ENCODE results near the gene KIF19. TPM values are rescaled to one million over a fixed set of nuclear protein-coding genes. Genes with fewer than 3 reads are reported as not detected.

KIF19 gene
- total RNA-seq, 3 donors from 2014 or later: 0.73 to 7.4 (median 2.4) TPM

GRCh38 chr17:74367206-74367605, 41.2 kb downstream of the KIF19 start, which contains the start of gene GPR142:
GPR142 (plus strand) TSS chr17:74367506; CDS start chr17:74369541, 2,035 bp downstream.
- no peak for TF ChIP-seq CTCF (IDR thresholded peaks at IDR 0.05)
- no peaks in the 10 kb centered on the region for H3K9me3 ChIP-seq
- DNase-seq: no peak
- no peak for ATAC-seq
- no peak within 1 kb of the TSS for H3K4me3 ChIP-seq
- intact Hi-C loops (cut with DNase I, micrococcal nuclease): no loop called here
- H3K36me3 ChIP-seq (ENCODE audit: low read depth): no peaks in the 10 kb centered on the region
- peaks cover 7% of the 10 kb centered on the region for H3K4me1 ChIP-seq (ENCODE audit: low read depth)

DNA sequence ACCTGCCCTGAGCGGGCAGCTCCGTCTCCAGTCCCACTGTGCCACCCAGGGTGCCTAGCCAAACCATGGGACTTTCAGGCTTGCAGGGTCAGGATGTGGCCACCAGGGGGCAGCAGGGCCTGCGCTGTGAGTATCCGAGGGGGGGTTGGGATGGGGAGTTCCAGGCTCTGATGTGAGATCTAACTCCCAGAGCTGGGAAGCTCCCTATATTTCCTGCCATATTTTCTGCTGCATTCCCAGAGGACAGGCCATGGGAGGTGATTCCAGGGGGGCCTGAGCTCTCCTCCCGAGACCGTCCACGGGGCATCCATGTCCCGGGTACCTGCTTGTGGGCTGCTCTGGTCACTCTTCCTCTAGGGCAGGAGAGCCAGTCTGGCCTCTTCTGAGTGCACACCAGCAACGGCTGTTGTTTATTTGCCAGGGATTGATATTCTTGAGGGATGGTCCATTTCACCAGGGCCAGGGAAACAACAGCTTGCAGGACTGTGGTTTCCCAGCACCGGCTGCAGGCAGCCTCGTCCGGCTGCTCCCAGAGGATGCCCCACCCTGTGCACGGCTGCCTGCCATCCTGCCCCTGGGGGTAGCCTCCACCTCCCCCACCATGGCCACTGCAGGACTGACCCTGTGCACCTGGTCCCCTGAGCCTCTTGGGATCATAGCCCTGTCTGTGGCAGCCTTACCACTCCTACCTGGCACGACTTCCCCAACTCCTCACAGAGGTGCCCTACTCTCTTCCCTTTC, 42.5 kb downstream of the KIF19 start:
- DNase-seq: peak in 2 of 3 donors; percentile 84 to 88
- peak; percentile 92 for ATAC-seq
- intact Hi-C loops (cut with DNase I, micrococcal nuclease): no loop called here
- peak; percentile 75 for TF ChIP-seq CTCF (IDR thresholded peaks at IDR 0.05)
- Histone ChIP-seq H3K36me3 (ENCODE audit: low read depth) (no peaks in the 10 kb centered on the region), H3K4me3 (no peak overlapping the region), H3K9me3 (no peaks in the 10 kb centered on the region), H3K4me1 (ENCODE audit: low read depth) (peaks cover 9% of the 10 kb centered on the region)

GRCh38 chr17:74369221-74369620, 43.2 kb downstream of the KIF19 start:
- intact Hi-C loops (cut with DNase I, micrococcal nuclease): no loop called here
- Histone ChIP-seq H3K36me3 (ENCODE audit: low read depth) (no peaks in the 10 kb centered on the region), H3K9me3 (no peaks in the 10 kb centered on the region), H3K4me3 (no peak overlapping the region), H3K4me1 (ENCODE audit: low read depth) (peaks cover 14% of the 10 kb centered on the region)
- TF ChIP-seq CTCF (IDR thresholded peaks at IDR 0.05): no peak
- ATAC-seq (peak; percentile 42), DNase-seq (peak in 2 of 3 donors; percentile 56 to 66)

DNA sequence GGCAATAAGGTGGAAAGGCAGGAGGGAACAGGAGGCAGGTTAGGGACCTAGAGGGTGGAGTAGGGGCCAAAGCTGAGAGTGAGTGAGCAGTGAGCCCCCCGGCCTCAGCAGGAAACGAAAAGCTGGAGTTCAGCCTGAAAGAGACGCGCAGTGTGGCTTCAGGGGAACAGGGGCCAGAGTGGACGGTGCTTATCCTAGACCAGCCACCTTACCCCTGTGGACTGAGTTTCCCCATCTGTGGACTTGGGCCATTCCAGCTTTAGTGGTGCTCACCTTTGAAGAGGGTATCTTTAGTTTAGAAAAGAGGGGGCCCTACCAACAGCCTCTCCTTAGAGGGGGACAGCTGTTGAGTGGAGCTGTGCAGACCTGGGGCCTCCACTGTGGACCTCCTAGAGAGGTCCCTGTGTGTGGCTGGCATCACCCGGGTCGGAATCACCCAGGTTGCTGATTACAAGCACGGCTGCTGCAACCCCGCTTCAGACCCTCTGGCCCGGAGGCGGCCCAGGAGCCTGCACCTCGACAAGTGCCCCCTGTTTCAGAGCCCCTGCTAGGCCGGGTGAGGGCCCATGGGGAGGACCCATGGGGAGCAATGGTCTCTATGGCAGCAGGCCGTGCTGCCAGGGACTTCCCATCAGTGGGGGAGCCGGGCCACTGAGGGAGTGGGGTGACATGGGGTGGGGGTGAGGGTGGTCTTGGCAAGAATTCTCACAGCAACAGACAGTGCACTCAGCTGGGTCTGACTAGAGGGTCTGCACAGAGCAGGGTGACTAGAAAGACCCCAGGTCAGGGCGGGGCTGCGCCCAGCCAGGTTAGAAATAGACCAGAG, 43.9 kb downstream of the KIF19 start:
- peaks cover 19% of the 10 kb centered on the region for H3K4me1 ChIP-seq (ENCODE audit: low read depth)
- TF ChIP-seq CTCF (IDR thresholded peaks at IDR 0.05): no peak
- DNase-seq (no peak), ATAC-seq (no peak)
- H3K4me3 ChIP-seq: no peak overlapping the region
- H3K36me3 ChIP-seq (ENCODE audit: low read depth): no peaks in the 10 kb centered on the region
- no peaks in the 10 kb centered on the region for H3K9me3 ChIP-seq
- intact Hi-C loops (cut with DNase I, micrococcal nuclease): no loop called here

GRCh38 chr17:74371653-74372147, 45.7 kb downstream of the KIF19 start:
- intact Hi-C loops (cut with DNase I, micrococcal nuclease): no loop called here
- no peak overlapping the region for H3K4me3 ChIP-seq
- ATAC-seq: no peak
- H3K36me3 ChIP-seq (ENCODE audit: low read depth): no peaks in the 10 kb centered on the region
- H3K9me3 ChIP-seq: no peaks in the 10 kb centered on the region
- TF ChIP-seq CTCF (IDR thresholded peaks at IDR 0.05): no peak
- DNase-seq: no peak
- H3K4me1 ChIP-seq (ENCODE audit: low read depth): peaks cover 19% of the 10 kb centered on the region

Measured in mucosa of descending colon (tissue), 3 donors.